ENCODE results near the gene RAB11B.
"Not testable (repeated sequence)": the region's sequence is repeated elsewhere in the genome, so short reads cannot be mapped to it uniquely, and the experiment has no call there.

RAB11B gene

DNA sequence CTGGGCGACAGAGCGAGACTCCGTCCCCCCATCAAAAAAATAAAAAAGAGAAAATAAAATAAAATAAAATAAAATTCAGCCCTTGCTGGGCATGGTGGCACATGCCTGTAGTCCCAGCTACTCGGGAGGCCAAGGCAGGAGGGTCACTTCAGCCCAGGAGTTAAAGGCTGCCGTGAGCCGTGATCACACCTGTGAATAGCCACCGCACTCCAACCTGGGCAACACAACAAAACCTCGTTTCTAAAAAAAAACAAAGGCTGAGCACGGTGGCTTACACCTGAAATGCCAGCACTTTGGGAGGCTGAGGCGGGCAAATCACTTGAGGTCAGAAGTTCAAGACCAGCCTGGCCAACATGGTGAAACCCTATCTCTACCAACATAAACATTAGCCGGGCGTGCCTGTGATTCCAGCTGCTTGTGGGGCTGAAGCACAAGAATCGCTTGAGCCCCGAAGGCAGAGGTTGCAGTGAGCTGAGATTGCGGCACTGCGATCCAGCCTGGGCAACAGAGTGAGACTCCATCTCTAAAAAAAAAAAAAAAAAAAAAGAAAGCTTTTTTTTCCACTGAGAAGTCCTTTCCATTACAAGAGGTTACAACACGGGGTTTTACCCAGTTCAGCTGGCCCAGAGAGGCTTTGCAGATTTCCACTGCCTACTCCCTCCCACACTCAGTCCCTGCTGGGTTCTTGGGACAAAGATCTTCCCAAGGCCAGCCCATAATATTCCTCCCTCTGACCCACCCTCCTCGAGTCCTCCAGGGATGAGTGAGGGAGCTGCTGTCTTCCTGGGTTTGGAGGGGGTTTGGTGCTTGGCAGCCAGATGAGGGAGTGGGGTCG, 19.8 kb upstream of the RAB11B start:
- no peak for DNase-seq

DNA sequence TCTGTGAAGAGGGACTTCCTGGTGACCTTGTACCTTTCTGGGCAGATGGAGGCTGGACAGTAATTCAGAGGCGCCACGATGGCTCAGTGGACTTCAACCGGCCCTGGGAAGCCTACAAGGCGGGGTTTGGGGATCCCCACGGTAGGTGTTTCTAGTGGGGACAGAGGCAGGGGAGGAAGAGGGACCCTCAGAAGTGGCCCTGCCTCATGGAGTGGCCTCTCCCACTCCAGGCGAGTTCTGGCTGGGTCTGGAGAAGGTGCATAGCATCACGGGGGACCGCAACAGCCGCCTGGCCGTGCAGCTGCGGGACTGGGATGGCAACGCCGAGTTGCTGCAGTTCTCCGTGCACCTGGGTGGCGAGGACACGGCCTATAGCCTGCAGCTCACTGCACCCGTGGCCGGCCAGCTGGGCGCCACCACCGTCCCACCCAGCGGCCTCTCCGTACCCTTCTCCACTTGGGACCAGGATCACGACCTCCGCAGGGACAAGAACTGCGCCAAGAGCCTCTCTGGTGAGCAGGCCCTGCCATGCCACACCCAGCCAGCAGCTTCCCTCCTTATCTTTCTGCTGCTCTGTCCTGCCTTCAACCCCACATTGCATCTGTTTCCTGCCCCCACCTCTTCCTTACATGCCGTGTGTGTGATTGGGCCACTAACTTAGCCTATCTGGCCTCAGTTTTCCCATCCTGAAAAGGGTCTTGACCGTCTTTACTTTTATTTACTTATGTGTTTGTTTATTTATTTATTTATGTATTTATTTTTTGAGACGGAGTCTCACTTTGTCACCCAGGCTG, 19.0 kb upstream of the RAB11B start:
- no peak for DNase-seq

DNA sequence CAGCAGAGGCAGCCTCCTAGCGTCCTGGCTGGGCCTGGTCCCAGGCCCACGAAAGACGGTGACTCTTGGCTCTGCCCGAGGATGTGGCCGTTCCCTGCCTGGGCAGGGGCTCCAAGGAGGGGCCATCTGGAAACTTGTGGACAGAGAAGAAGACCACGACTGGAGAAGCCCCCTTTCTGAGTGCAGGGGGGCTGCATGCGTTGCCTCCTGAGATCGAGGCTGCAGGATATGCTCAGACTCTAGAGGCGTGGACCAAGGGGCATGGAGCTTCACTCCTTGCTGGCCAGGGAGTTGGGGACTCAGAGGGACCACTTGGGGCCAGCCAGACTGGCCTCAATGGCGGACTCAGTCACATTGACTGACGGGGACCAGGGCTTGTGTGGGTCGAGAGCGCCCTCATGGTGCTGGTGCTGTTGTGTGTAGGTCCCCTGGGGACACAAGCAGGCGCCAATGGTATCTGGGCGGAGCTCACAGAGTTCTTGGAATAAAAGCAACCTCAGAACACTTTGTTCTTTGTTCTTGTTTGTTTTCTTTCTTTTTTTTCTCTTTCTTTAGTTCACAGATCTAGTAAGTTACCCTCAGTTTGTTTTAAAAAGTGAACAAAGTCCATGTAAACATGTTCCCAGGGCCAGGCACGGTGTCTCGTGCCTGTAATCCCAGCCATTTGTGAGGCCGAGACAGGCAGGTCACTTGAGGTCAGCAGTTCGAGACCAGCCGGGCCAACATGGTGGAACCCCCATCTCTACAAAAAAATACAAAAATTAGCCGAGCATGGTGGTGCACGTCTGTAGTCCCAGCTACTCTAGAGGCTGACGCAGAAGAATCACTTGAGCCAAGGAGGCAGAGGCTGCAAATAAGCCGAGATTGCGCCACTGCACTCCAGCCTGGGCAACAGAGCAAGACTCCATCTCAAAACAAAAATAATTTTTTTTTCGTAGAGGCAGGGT, 16.0 kb upstream of the RAB11B start:
- peak in 1 of 56 donors; percentile 19 for DNase-seq

GRCh38 chr19:8375766-8376165, 14.4 kb upstream of the RAB11B start:
- not testable (repeated sequence) for DNase-seq

DNA sequence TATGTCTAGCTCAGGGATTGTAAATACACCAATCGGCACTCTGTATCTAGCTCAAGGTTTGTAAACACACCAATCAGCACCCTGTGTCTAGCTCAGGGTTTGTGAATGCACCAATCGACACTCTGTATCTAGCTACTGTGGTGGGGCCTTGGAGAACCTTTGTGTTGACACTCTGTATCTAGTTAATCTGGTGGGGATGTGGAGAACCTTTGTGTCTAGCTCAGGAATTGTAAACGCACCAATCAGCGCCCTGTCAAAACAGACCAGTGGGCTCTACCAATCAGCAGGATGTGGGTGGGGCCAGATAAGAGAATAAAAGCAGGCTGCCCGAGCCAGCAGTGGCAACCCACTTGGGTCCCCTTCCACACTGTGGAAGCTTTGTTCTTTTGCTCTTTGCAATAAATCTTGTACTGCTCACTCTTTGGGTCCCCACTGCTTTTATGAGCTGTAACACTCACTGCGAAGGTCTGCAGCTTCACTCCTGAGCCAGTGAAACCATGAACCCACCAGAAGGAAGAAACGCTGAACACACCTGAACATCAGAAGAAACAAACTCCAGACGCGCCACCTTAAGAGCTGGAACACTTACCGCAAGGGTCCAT, 13.7 kb upstream of the RAB11B start:
- not testable (repeated sequence) for DNase-seq

DNA sequence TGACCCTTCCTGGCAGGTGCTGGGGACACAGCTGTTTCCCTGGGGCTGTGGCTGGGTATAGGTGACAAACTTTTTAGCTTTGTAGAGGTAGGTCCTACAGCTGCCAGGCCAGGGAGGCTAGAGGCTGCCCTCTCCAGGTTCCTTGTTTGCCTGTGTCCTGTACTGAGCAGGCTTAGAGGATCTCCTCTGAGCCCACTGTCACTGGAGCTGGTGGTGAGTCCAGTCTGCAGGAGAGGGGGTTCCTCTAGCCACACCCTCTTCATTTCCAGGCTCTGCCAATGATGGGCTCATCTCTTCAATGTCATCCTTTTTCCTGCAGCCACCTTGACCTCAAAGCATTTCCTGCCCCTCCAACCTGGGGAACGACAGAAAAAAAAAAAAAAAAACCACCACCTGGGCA, 12.6 kb upstream of the RAB11B start:
- no peak for DNase-seq

DNA sequence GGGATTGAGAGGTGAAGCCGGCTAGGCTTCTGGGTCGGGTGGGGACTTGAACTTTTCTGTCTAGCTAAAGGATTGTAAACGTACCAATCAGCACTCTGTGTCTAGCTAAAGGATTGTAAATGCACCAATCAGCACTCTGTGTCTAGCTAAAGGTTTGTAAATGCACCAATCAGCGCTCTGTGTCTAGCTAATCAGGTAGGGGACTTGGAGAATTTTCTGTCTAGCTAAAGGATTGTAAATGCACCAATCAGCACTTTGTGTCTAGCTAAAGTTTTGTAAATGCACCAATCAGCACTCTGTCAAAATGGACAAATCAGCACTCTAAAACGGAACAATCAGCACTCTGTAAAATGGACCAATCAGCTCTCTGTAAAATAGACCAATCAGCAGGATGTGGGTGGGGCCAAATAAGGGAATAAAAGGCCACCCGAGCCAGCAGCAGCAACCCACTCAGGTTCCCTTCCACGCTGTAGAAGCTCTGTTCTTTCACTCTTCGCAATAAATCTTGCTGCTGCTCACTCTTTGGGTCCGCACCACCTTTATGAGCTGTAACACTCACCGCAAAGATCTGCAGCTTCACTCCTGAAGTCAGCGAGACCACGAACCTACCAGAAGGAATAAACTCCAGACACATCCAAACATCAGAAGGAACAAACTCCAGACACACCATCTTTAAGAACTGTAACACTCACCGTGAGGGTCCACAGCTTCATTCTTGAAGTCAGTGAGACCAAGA, 10.8 kb upstream of the RAB11B start:
- not testable (repeated sequence) for DNase-seq

DNA sequence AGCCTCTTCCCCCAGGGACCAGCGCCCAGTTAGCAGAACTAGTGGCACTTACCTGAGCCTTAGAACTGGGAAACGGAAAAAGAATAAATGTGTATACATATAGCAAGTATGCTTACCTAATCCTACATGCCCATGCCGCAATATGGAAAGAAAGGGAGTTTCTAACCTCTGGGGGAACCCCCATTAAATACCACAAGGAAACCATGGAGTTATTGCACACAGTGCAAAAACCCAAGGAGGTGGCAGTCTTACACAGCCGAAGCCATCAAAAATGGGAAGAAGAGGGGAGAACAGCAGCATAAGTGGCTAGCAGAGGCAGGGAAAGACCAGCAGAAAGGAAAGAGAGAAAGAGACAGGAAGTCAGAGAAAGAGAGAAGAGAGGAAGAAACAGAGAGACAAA, 5.6 kb upstream of the RAB11B start:
- DNase-seq = not testable (repeated sequence)

GRCh38 chr19:8385103-8385502, 5.1 kb upstream of the RAB11B start:
- not testable (repeated sequence) for DNase-seq

- DNase-seq = not testable (repeated sequence)
Measured at GRCh38 chr19:8385566-8385965, 4.6 kb upstream of the RAB11B start.

DNA sequence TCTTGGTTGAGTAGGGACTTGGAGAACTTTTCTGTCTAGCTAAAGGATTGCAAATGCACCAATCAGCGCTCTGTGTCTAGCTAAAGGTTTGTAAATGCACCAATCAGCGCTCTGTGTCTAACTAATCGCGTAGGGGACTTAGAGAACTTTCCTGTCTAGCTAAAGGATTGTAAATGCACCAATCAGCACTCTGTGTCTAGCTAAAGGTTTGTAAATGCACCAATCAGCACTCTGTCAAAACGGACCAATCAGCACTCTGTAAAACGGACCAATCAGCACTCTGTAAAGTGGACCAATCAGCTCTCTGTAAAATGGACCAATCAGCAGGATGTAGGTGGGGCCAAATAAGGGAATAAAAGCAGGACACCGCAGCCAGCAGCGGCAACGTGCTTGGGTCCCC, 3.7 kb upstream of the RAB11B start:
- DNase-seq = not testable (repeated sequence)

- no peak for DNase-seq
Measured at GRCh38 chr19:8386990-8387389, 3.2 kb upstream of the RAB11B start.

- DNase-seq = no peak
Measured at GRCh38 chr19:8387688-8388611, 2.2 kb upstream of the RAB11B start.

DNA sequence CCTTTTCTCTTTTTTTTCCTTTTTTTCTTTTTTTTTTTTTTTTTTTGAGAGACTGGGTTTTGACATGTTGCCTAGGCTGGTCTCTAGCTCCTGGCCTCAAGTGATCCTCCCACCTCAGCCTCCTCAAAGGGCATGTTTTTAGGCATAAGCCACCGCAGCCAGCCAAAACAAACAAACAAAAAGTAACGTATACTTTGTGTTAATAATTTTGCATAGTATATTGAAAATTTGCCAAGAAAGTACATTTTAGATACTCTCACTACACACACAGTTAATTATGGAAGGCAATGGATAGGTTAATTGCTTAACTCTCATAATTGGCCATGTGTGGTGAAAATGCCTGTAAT, 1.6 kb upstream of the RAB11B start:
- DNase-seq = no peak

DNA sequence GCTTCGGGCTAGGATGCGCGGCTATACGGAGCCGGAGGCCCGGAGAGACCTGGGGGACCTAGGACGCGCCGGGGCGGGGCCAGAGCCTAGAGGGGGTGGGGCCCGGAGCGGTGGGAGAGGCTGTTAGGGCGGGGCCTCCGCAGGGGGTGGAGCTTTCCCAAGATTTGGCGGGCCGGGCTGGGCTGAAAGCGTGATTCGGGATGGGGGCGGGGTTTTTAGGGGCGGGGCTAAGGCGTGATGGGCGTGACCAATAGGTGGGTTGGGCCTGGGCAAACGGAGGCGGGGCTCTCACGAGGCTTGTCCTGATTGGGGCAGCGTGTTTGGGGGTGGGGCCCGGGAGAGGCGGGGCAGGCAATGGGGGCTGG, 439 bp downstream of the RAB11B start:
- peak; percentile 54 to 99 (median 94) for DNase-seq

- peak in 2 of 56 donors; percentile 36 to 40 for DNase-seq
Measured at GRCh38 chr19:8391198-8392016, 1.2 kb downstream of the RAB11B start.

DNA sequence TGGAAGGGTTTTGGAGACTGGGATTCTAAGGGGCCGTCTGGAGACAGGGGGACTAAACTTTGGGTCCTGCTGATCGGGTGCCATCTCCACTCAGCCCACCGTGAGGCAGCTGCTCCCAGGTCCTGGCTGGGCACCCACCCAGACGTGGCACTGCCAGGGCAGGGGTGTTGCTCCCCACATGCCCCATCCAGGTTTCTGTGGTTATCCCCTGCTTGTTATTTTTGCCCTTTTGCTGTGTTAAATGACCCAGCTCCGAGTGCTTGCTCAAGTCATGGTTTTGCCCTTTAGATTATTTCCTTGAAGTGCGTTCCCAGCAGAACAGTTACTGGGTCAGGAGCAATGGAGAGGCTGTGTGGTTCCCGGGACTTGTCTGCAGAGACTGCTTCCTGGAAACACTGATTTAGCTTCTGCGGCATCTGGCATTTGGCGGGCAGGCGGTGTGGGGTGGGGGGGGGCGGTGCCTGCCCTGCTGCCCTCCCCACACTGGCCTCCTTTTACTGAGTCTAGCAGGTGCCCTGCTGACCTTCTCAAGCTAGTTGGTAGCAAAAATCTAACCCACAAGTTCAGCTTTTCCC, 1.9 kb downstream of the RAB11B start:
- DNase-seq = peak in 36 of 56 donors; percentile 8 to 55 (median 32)

Measured in nucleus accumbens (tissue), 56 donors.